PC-9 (cell line): Measurements from ENCODE around the gene ALCAM. TPM values are rescaled to one million over a fixed set of nuclear protein-coding genes. Genes with fewer than 3 reads are reported as not detected.

Source experiments
- BruUV-seq: library from RNA; stranded (reverse); fragments of 400-500 nt; replicated peaks from 2 replicates; lab custom pipeline; 2021; lab: Mats Ljungman, UMichigan
- CTCF ChIA-PET: fragments of 300-600 bp; sonication (Branson Sonifier 250); formaldehyde crosslinking; loops from one replicate; lab custom pipeline; 2022; ENCODE audit warnings: antibody characterized with exemption; lab: Charles Lee
- POLR2A ChIA-PET: fragments of 300-600 bp; sonication (Branson Sonifier 250); formaldehyde crosslinking; loops from one replicate; lab custom pipeline; 2022; ENCODE audit warnings: antibody characterized with exemption; ENCODE audit not compliant: unreplicated experiment; lab: Charles Lee
- DNase-seq, 2 experiments: peaks; one replicate each; pipeline versions ENCODE4 v3.0.0 to v3.0.0-alpha.2; 2015 to 2022; ENCODE audit warnings: mixed read lengths in 1 of 2
- H2AFZ ChIP-seq: fragments of 200-600 bp; sonication (generic); 2 replicates; pipeline ENCODE4 v1.8.1; 2017; ENCODE audit warnings: antibody characterized with exemption
- H3F3A ChIP-seq: fragments of 200-600 bp; sonication (generic); 2 replicates; pipeline ENCODE4 v1.8.1; 2017; ENCODE audit warnings: antibody characterized with exemption, mild to moderate bottlenecking, low read depth; ENCODE audit not compliant: insufficient read depth
- H3K27ac ChIP-seq: fragments of 200-600 bp; sonication (generic); 2 replicates; pipeline ENCODE4 v1.6.1; 2016; ENCODE audit warnings: mixed run types
- H3K27me3 ChIP-seq: fragments of 200-600 bp; sonication (generic); 2 replicates; pipeline ENCODE4 v1.6.1; 2016; ENCODE audit warnings: low read depth, mixed run types; ENCODE audit not compliant: insufficient read depth
- H3K36me3 ChIP-seq: fragments of 200-600 bp; sonication (generic); 2 replicates; pipeline ENCODE4 v1.6.1; 2016; ENCODE audit warnings: low read depth, mixed run types
- H3K4me1 ChIP-seq: fragments of 200-600 bp; sonication (generic); replicated peaks from 2 replicates; pipeline ENCODE4 v1.6.1; 2016; ENCODE audit warnings: mixed run types; ENCODE audit not compliant: insufficient read depth
- H3K4me2 ChIP-seq: fragments of 200-600 bp; sonication (generic); 2 replicates; pipeline ENCODE4 v1.6.1; 2017; ENCODE audit warnings: mixed run types
- H3K4me3 ChIP-seq: fragments of 200-600 bp; sonication (generic); 2 replicates; pipeline ENCODE4 v1.6.1; 2016; ENCODE audit warnings: mixed run types
- H3K79me2 ChIP-seq: fragments of 200-600 bp; sonication (generic); 2 replicates; pipeline ENCODE4 v1.6.1; 2017; ENCODE audit warnings: low read depth, mixed run types
- H3K9me2 ChIP-seq: fragments of 200-600 bp; sonication (generic); 2 replicates; pipeline ENCODE4 v1.8.1; 2017; ENCODE audit warnings: mild to moderate bottlenecking; ENCODE audit not compliant: insufficient read depth
- H3K9me3 ChIP-seq: fragments of 200-600 bp; sonication (generic); 2 replicates; pipeline ENCODE4 v1.8.1; 2016; ENCODE audit warnings: low read depth; ENCODE audit not compliant: insufficient read depth
- H4K20me1 ChIP-seq: fragments of 200-600 bp; sonication (generic); 2 replicates; pipeline ENCODE4 v1.8.1; 2017; ENCODE audit not compliant: insufficient read depth
- EZH2 ChIP-seq: fragments of 200-600 bp; sonication (generic); IDR thresholded peaks from 2 replicates; pipeline ENCODE4 v1.8.0; 2017; ENCODE audit warnings: antibody characterized with exemption, low read depth
- intact Hi-C: fragments of 100-400 bp; cut with micrococcal nuclease; formaldehyde crosslinking; loops from one replicate; pipeline ENCODE4 v1.10.0; 2022; ENCODE audit not compliant: unreplicated experiment
- total RNA-seq: library from RNA; stranded (reverse); gene quantifications from 2 replicates; pipeline ENCODE4 v1.2.3, GENCODE V29; 2021
- TF ChIP-seq, protein P1 (sequence below): fragments of 200-600 bp; sonication (generic); conservative IDR thresholded peaks from 2 replicates; pipeline ENCODE4 v1.6.1; 2017; ENCODE audit warnings: mixed run types, antibody characterized with exemption, mild to moderate bottlenecking, moderate library complexity

ALCAM gene
- total RNA-seq, 1 experiment from 2014 or later = 132 TPM

DNA sequence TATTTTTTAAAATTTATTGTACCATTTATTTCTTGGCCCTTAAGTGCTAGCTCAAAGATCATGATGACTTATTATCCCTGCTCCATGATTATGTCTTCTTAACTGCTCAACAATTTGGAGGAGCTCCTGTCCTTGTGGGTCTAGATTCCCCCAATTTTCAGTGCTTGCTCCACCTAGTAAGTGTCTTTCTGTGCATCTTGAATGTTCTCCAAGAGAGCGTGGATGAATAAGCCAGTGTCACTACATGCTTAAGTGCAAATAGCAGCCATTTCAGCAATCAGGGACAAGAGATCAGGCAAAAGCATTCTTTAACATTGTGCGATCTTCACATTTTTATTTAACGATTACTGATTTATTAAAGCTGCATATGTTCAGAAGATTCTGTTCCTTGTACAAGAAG is 99.4 kb downstream of the ALCAM start:
- no peak for DNase-seq
- no peak for TF ChIP-seq EZH2
- TF ChIP-seq, protein P1, sequence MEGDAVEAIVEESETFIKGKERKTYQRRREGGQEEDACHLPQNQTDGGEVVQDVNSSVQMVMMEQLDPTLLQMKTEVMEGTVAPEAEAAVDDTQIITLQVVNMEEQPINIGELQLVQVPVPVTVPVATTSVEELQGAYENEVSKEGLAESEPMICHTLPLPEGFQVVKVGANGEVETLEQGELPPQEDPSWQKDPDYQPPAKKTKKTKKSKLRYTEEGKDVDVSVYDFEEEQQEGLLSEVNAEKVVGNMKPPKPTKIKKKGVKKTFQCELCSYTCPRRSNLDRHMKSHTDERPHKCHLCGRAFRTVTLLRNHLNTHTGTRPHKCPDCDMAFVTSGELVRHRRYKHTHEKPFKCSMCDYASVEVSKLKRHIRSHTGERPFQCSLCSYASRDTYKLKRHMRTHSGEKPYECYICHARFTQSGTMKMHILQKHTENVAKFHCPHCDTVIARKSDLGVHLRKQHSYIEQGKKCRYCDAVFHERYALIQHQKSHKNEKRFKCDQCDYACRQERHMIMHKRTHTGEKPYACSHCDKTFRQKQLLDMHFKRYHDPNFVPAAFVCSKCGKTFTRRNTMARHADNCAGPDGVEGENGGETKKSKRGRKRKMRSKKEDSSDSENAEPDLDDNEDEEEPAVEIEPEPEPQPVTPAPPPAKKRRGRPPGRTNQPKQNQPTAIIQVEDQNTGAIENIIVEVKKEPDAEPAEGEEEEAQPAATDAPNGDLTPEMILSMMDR = no peak
- Histone ChIP-seq H3K27ac (no peak overlapping the region), H3K4me2 (no peak overlapping the region), H3K4me1 (no peaks in the 10 kb centered on the region), H3K27me3 (no peaks in the 10 kb centered on the region), H3K36me3 (no peaks in the 10 kb centered on the region), H3F3A (no peaks in the 10 kb centered on the region), H3K9me3 (no peaks in the 10 kb centered on the region; the same call in 1 of the 2 replicates), H2AFZ (0 out of 2 replicates have a peak overlapping the region, but pooled peaks have one; percentile 4), H3K9me2 (no peaks in the 10 kb centered on the region), H3K79me2 (no peaks in the 10 kb centered on the region), H4K20me1 (no peaks in the 10 kb centered on the region; the same call in 1 of the 2 replicates), H3K4me3 (no peak overlapping the region)
- intact Hi-C loops = no loop called here
- no TSS peak for BruUV-seq
- ChIA-PET CTCF (no interaction called here), POLR2A (interaction anchor here (0.6 to 0.7 kb wide), 2 partner anchors 99 to 885 kb away, joined by 3 to 8 read pairs; partner anchors contain the start of gene ALCAM)

DNA sequence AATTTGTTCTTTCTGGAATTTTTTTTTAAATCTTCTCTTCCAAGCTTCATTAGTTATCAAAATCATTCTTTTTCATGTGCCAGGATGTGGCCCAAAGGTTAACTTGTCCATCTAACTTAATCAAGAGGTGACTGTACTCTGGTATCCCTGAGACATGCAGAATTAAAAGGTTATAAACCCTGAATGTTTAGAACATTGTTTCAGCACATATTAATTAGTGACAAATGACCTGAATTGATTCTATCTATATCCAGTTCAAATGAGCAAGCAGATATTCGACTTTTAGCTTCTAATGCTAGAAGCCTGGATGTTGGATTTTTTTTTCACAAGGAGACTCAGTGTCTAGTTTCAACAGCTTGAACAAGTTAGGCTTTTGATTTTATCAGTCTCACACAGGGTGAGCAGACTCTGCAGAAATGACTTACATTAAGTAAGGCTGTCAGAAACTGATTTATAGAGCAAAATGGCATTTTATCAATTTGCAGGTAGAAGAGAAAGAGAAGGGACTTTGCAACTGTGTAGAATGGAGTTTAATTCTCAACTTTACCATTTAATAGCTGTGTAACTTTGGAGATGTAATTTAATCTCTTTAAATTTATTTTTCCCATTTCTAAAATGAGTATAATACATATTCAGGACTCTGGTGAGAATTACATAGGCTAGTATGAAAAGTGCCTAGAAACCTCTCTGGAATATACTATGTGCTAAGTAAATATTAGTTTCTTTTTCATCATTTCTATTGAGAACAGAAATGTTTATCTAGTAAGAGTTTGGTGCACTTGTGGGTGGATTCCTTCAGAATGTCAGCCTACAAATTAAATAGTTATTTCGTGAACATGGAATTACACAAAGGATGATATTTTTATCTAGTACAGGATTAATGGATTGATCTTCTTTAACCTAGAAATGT is 100.0 kb downstream of the ALCAM start:
- H3K9me2 ChIP-seq = no peaks in the 10 kb centered on the region
- no peaks in the 10 kb centered on the region; the same call in 1 of the 2 replicates for H4K20me1 ChIP-seq
- no peaks in the 10 kb centered on the region for H3K79me2 ChIP-seq
- no peaks in the 10 kb centered on the region for H3K4me1 ChIP-seq
- H3K4me3 ChIP-seq = no peak overlapping the region
- CTCF ChIA-PET = no interaction called here
- BruUV-seq = no TSS peak
- no peak overlapping the region for H3K4me2 ChIP-seq
- 0 out of 2 replicates have a peak overlapping the region, but pooled peaks have one; percentile 4 for H2AFZ ChIP-seq
- no peak for DNase-seq
- POLR2A ChIA-PET = interaction anchor here (0.6 to 0.7 kb wide), 2 partner anchors 100 to 886 kb away, joined by 3 to 8 read pairs; partner anchors contain the start of gene ALCAM
- intact Hi-C loops = no loop called here
- H3K27me3 ChIP-seq = no peaks in the 10 kb centered on the region
- no peaks in the 10 kb centered on the region for H3K36me3 ChIP-seq
- H3K27ac ChIP-seq = no peak overlapping the region
- H3K9me3 ChIP-seq = no peaks in the 10 kb centered on the region; the same call in 1 of the 2 replicates
- H3F3A ChIP-seq = no peaks in the 10 kb centered on the region
- TF ChIP-seq, protein P1 = no peak
- no peak for TF ChIP-seq EZH2

DNA sequence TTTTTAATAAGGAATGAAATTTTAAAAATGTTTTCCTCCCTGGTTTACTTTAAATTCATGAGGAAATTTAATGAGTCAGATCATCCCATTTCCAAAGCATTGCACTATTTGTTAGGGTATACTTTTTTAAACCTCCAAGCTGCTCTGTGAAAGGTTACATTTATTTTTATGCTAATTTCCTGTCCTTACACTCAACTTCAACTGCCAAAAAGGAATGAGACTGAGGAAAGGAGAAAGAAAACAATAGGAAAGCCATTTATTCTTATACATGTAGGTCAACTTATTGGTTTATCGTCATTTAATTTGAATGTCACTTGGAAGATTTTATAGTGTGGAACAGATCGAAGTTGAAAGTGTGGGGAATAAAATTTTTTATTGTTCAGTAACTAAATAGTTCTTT is 104.1 kb downstream of the ALCAM start:
- TF ChIP-seq, protein P1 = no peak
- no peak for TF ChIP-seq EZH2
- H3F3A ChIP-seq = no peaks in the 10 kb centered on the region
- no peak overlapping the region for H2AFZ ChIP-seq
- intact Hi-C loops = no loop called here
- DNase-seq = no peak
- no peaks in the 10 kb centered on the region for H3K9me2 ChIP-seq
- no peaks in the 10 kb centered on the region for H3K36me3 ChIP-seq
- H3K27ac ChIP-seq = no peak overlapping the region
- no TSS peak for BruUV-seq
- H3K4me1 ChIP-seq = no peaks in the 10 kb centered on the region
- H4K20me1 ChIP-seq = no peaks in the 10 kb centered on the region
- CTCF ChIA-PET = no interaction called here
- no peak overlapping the region for H3K4me3 ChIP-seq
- H3K9me3 ChIP-seq = no peaks in the 10 kb centered on the region; the same call in 1 of the 2 replicates
- no peaks in the 10 kb centered on the region for H3K79me2 ChIP-seq
- POLR2A ChIA-PET = no interaction called here
- H3K27me3 ChIP-seq = no peaks in the 10 kb centered on the region
- H3K4me2 ChIP-seq = no peak overlapping the region
